ENCODE results near the gene ENDOV.

Gene ENDOV

DNA sequence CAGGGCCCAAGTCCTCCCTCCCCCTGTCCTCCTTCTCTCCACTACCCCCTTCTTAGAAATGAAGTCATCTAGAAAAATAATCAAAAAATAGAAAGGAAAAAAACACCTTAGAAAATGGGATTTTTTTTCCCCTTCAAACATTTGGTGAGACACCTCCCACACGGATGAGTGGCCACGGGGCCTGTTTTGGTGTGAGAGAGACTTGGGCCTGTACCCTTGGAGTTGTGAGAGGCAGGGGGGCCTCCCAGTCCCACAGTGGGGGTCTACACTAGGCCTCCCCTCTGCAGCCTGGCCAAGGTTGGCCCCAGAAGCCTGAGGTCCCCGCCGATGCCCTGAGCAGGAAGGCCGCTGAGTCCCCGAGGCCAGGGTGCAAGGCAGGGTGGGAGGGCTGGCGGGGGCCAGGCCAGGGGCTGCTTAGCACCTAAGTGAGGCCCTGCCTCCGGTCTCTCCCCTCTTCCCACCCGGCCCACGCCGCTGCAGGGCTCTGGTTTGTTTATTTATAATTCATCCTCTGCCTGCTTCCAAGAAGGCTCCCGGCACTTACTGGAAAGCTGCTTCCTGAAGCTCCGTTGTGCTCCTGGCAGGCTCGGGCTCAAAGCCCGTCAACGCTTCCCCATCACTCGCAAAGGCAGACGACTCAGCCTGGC lies 35.1 kb downstream of the ENDOV start:
- no peak for TF ChIP-seq SUZ12 (IDR thresholded peaks at IDR 0.05)
- no peak for TF ChIP-seq HDGF (IDR thresholded peaks at IDR 0.05; ENCODE audit: borderline replicate concordance)
- TF ChIP-seq CTBP1 (IDR thresholded peaks at IDR 0.05; ENCODE audit: borderline replicate concordance): no peak
- no peak for TF ChIP-seq LEF1 (IDR thresholded peaks at IDR 0.05; ENCODE audit: borderline replicate concordance)
- peak; percentile 25 for DNase-seq (ENCODE audit: extremely low spot score)
- ChIA-PET POLR2A (no interaction called here), CTCF (no interaction called here)

DNA sequence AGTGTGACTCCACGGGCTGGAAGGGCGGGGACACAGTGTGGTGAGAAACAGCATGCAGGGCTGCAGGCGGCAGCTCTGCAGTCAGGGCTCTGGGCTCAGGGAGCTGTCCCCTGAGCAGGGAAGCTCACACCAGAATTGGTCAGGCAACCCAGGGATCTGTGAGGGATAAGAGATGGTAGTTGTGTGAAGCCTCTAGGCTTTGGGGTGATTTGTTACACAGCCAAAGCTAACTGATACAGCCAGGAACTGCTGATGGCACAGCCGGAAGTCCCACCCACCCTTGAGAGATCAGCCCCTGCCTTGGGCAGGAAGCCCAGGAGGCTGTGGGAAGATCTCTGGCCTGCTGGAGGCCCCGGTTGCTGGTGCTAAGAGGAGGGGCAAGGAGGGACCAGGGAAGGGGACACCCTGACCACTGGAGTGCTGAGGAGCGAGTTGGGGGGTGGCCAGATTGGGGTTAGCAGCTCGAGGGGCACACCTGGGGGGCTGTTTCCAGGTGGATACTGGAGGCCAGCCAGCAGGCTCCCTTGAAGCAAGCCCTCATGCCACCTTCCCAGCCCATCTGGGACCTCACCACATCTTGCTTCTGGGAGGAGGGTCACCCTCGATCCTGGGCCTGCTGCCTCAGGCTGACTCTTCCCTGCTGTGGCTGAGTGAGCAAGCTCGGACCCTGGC lies 36.3 kb downstream of the ENDOV start:
- no peak for DNase-seq (ENCODE audit: extremely low spot score)
- POLR2A ChIA-PET: no interaction called here
- CTCF ChIA-PET: no interaction called here
- TF ChIP-seq L3MBTL2 (conservative IDR thresholded peaks at IDR 0.05) (no peak), HDGF (IDR thresholded peaks at IDR 0.05; ENCODE audit: borderline replicate concordance) (no peak), TARDBP (IDR thresholded peaks at IDR 0.05) (no peak), BHLHE40 (IDR thresholded peaks at IDR 0.05; ENCODE audit: borderline replicate concordance) (no peak), FOXK2 (IDR thresholded peaks at IDR 0.05) (no peak), NFRKB (IDR thresholded peaks at IDR 0.05) (no peak), ELF4 (IDR thresholded peaks at IDR 0.05) (no peak), FOXA1 (IDR thresholded peaks at IDR 0.05) (no peak), FOXM1 (IDR thresholded peaks at IDR 0.05; ENCODE audit: borderline replicate concordance) (no peak), SUZ12 (IDR thresholded peaks at IDR 0.05) (no peak)
- TF ChIP-seq, protein P1, sequence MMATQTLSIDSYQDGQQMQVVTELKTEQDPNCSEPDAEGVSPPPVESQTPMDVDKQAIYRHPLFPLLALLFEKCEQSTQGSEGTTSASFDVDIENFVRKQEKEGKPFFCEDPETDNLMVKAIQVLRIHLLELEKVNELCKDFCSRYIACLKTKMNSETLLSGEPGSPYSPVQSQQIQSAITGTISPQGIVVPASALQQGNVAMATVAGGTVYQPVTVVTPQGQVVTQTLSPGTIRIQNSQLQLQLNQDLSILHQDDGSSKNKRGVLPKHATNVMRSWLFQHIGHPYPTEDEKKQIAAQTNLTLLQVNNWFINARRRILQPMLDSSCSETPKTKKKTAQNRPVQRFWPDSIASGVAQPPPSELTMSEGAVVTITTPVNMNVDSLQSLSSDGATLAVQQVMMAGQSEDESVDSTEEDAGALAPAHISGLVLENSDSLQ (IDR thresholded peaks at IDR 0.05): no peak

DNA sequence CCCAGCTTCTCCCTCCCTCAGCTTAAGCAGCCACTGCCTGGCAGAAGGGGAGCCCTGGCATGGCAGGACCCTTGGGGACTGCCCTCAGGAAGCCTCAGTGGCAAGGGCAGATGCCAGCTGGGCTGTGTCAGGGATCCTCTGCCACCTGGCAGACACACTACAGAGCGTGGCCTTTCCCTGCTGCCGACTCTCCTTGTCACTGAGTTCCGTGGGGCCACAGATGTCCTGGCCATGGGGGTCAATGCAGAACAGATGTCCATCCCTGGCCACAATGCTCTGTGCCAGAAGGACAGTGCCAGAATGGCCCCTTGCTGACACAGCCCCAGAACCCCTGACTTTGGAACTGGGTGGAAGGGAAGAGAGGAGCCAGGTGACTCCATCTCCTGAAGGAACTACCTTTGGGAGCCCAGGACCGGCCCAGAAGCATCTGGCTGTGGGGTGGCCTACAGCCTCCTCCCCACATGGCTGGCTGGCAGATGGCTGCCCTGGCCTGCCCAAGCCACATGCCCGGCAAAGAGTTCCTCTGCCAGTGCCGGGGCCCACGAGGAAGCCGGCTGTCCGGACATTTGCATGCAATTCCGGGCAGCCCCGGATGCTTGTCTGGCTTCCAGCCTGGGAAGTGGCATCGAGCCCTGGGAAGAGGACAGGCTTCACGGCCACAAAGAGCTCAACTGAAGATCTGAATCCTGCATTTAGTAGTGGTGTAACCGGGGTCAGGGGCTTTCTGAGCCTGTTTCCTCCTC lies 37.4 kb downstream of the ENDOV start:
- CTCF ChIA-PET: no interaction called here
- TF ChIP-seq FOXM1 (IDR thresholded peaks at IDR 0.05; ENCODE audit: borderline replicate concordance): no peak
- TF ChIP-seq SP1 (IDR thresholded peaks at IDR 0.05): no peak
- TF ChIP-seq ELF4 (IDR thresholded peaks at IDR 0.05): no peak
- no peak for TF ChIP-seq CTBP1 (IDR thresholded peaks at IDR 0.05; ENCODE audit: borderline replicate concordance)
- TF ChIP-seq NFRKB (IDR thresholded peaks at IDR 0.05): no peak
- no peak for TF ChIP-seq FOXK2 (IDR thresholded peaks at IDR 0.05)
- TF ChIP-seq ARNT (IDR thresholded peaks at IDR 0.05): no peak
- no peak for TF ChIP-seq SUZ12 (IDR thresholded peaks at IDR 0.05)
- no peak for TF ChIP-seq L3MBTL2 (conservative IDR thresholded peaks at IDR 0.05)
- TF ChIP-seq TARDBP (IDR thresholded peaks at IDR 0.05): no peak
- POLR2A ChIA-PET: interaction anchor here (0.7 to 1.5 kb wide), 7 partner anchors 10 to 93 kb away, joined by 3 to 6 read pairs (median 3); no protein-coding TSS in a partner anchor
- DNase-seq (ENCODE audit: extremely low spot score): no peak

DNA sequence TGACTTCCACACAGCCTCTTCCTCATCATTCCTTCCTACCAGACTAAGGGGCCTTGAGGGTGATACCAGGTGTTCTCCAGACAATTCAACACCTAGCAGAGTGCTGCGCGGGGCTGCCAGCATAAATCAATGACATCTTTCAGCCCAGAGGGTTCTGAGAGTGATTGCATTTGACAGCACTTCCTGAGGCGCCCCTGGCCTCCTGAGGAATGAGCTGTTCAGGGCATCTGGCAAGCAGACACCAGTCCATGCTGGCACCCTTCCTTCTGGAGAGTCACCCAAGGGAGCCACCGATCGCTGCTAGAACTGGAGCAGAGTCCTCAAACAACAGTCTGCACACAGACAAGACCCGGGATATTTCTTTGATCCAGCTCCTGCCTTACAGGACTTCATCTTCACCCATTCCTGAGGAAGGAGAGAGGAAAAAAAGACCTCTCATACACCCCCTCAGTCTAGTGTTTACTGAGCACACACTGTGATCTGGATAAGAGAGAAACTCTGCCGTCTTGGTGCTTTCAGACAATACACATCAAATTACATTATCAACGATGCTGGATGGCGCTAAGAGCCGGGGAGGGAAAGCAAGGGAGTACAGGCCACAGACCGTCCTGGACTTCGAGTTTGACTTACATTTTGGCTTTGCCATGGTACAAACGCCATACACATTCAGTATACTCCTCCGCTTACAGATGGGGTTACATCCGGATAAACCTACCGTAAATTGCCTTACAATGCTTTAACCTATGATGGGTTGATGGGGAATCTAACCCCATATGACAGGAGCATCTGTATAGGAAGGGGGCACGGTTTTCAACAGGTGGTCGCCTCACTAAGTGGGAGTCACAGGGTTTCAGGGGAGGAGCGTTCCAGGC lies 38.4 kb downstream of the ENDOV start:
- no peak for DNase-seq (ENCODE audit: extremely low spot score)
- TF ChIP-seq, protein P1 (IDR thresholded peaks at IDR 0.05): no peak
- CTCF ChIA-PET: interaction anchor here (0.6 kb wide), 1 partner anchor 11 kb away, joined by 3 read pairs; no protein-coding TSS in a partner anchor
- POLR2A ChIA-PET: interaction anchor here (0.7 to 3.9 kb wide), 15 partner anchors 10 to 478 kb away, joined by 3 to 104 read pairs (median 6); partner anchors contain the start of gene NPTX1

DNA sequence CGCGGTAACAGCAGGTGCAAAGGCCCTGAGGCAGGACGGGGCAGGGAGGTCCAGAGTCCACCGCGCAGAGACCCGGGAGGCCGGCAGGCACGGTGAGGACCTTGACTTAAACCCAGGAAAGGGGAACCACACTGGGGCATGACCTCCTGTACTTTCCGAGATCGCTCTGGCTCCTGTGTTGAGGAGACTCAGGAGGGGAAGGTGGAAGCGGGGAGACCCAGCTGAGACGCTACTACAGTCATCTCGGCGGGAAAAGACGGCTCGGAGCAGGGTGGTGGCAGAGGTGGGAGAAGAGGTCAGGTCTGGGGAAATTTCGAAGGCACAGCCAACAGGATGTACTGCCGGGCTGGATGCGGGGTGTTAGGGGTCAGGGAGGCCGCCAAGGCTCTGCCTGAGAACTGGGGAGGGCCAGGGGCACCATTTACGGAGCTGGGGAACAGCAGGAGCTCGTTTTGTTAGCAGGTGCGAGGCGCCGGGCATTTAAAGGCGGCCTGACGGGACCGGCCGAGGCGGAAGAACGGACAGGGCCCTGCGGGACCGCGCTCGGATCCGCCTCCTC lies 39.1 kb downstream of the ENDOV start:
- POLR2A ChIA-PET: interaction anchor here (0.6 to 3.9 kb wide), 59 partner anchors 11 to 641 kb away, joined by 3 to 104 read pairs (median 4); partner anchors contain the start of genes CHMP6, NPTX1 and RPTOR
- TF ChIP-seq L3MBTL2 (conservative IDR thresholded peaks at IDR 0.05) (peak; percentile 92), BHLHE40 (IDR thresholded peaks at IDR 0.05; ENCODE audit: borderline replicate concordance) (no peak), HDGF (IDR thresholded peaks at IDR 0.05; ENCODE audit: borderline replicate concordance) (no peak), CTBP1 (IDR thresholded peaks at IDR 0.05; ENCODE audit: borderline replicate concordance) (no peak)
- CTCF ChIA-PET: interaction anchor here (0.6 to 1.4 kb wide), 4 partner anchors 10 to 339 kb away, joined by 3 to 7 read pairs (median 4); no protein-coding TSS in a partner anchor
- DNase-seq (ENCODE audit: extremely low spot score): peak; percentile 22
